Measurements from ENCODE around the gene ALG2. TPM values are rescaled to one million over a fixed set of nuclear protein-coding genes. Genes with fewer than 3 reads are reported as not detected.

The ALG2 gene
- total RNA-seq, 1 donor from 2014 or later, result 25.7 TPM

GRCh38 chr9:99190597-99191283 lies 31.0 kb downstream of the ALG2 start:
- DNase-seq, result no peak

GRCh38 chr9:99189887-99190596 lies 31.7 kb downstream of the ALG2 start:
- no peak for DNase-seq

GRCh38 chr9:99189186-99189585 lies 32.6 kb downstream of the ALG2 start:
- no peak for DNase-seq

GRCh38 chr9:99187311-99187710 lies 34.4 kb downstream of the ALG2 start:
- no peak for DNase-seq

- no peak for DNase-seq
Observed at GRCh38 chr9:99185934-99186333, 35.8 kb downstream of the ALG2 start.

GRCh38 chr9:99185348-99185632 lies 36.5 kb downstream of the ALG2 start:
- DNase-seq, result no peak

GRCh38 chr9:99184475-99185347 lies 37.0 kb downstream of the ALG2 start:
- peak; percentile 85 for DNase-seq

GRCh38 chr9:99184110-99184474 lies 37.6 kb downstream of the ALG2 start:
- no peak for DNase-seq

- DNase-seq, result no peak
Observed at GRCh38 chr9:99183616-99184015, 38.1 kb downstream of the ALG2 start.

GRCh38 chr9:99182356-99182755 lies 39.4 kb downstream of the ALG2 start:
- DNase-seq, result no peak

GRCh38 chr9:99181621-99182020 lies 40.1 kb downstream of the ALG2 start:
- no peak for DNase-seq

GRCh38 chr9:99181206-99181605 lies 40.5 kb downstream of the ALG2 start:
- no peak for DNase-seq

- no peak for DNase-seq
Observed at GRCh38 chr9:99180662-99181061, 41.1 kb downstream of the ALG2 start.

GRCh38 chr9:99180199-99180598 lies 41.5 kb downstream of the ALG2 start:
- no peak for DNase-seq

GRCh38 chr9:99178912-99179872 lies 42.5 kb downstream of the ALG2 start:
- DNase-seq, result no peak

- DNase-seq, result no peak
Observed at GRCh38 chr9:99177576-99178366, 44.0 kb downstream of the ALG2 start.

GRCh38 chr9:99176527-99177013 lies 45.2 kb downstream of the ALG2 start:
- DNase-seq, result no peak

- DNase-seq, result no peak
Observed at GRCh38 chr9:99173570-99174504, 47.9 kb downstream of the ALG2 start.

GRCh38 chr9:99172124-99173091 lies 49.3 kb downstream of the ALG2 start:
- no peak for DNase-seq
